Breast epithelium (tissue), 4 donors: ENCODE measurements around the gene SDK1. TPM values are rescaled to one million over a fixed set of nuclear protein-coding genes. Genes with fewer than 3 reads are reported as not detected.

Experiments
- DNase-seq, 2 donors: peaks; one replicate each; pipeline ENCODE4 v3.0.0-alpha.2; 2019; ENCODE audit warnings: low spot score in 2 of 2
- H3K27ac ChIP-seq, 2 donors: fragments of 200-600 bp; sonication (generic) in 1 of 2; one replicate each; pipeline ENCODE4 v1.5.1; 2016 to 2019; ENCODE audit warnings: mild to moderate bottlenecking in 1 of 2
- H3K27me3 ChIP-seq, 2 donors: fragments of 200-600 bp; sonication (generic) in 1 of 2; one replicate each; pipeline versions ENCODE4 v1.5.1 to v1.6.0; 2017 to 2019; ENCODE audit warnings: control low read depth in 1 of 2, mild to moderate bottlenecking in 1 of 2
- H3K36me3 ChIP-seq: fragments of 200-600 bp; one replicate; pipeline ENCODE4 v1.5.1; 2019
- H3K4me1 ChIP-seq, 2 donors: fragments of 200-600 bp; sonication (generic); one replicate each; pipeline ENCODE4 v1.5.1; 2016 to 2019; ENCODE audit warnings: control low read depth in 1 of 2
- H3K4me3 ChIP-seq, 3 donors: fragments of 200-600 bp; sonication (generic); 1 replicate in 2 of 3; 2 replicates in 1 of 3; pipeline ENCODE4 v1.5.1; 2016 to 2019; ENCODE audit warnings: mild to moderate bottlenecking in 3 of 3, moderate library complexity in 2 of 3
- H3K9me3 ChIP-seq, 2 donors: fragments of 200-600 bp; sonication (generic) in 1 of 2; one replicate each; pipeline ENCODE4 v1.5.1; 2016 to 2019; ENCODE audit warnings: control low read depth in 1 of 2
- POLR2A ChIP-seq: fragments of 450-650 bp; IDR thresholded peaks from one replicate; pipeline ENCODE4 v1.6.1; 2016; ENCODE audit warnings: antibody characterized with exemption, mild to moderate bottlenecking, moderate library complexity
- POLR2AphosphoS5 ChIP-seq, 3 donors: sonication (generic); formaldehyde crosslinking; IDR thresholded peaks; one replicate each; pipeline ENCODE4 v1.6.1; 2017; ENCODE audit warnings: antibody characterized with exemption in 3 of 3
- intact Hi-C: fragments of 100-400 bp; cut with DNase I; formaldehyde crosslinking; loops from one replicate; pipeline ENCODE4 v1.15.1; 2023; ENCODE audit warnings: low total_unique reads
- total RNA-seq, 3 donors: library from RNA; depleted of rRNA; stranded (reverse); fragments of >200 nt; gene quantifications; one replicate each; pipeline ENCODE4 v1.1.0, GENCODE V29; 2016
- TF ChIP-seq, protein P1 (sequence below), 3 donors: fragments of 450-650 bp; IDR thresholded peaks; one replicate each; pipeline ENCODE4 v1.5.1; 2016 to 2017; ENCODE audit warnings: antibody characterized with exemption in 3 of 3, mild to moderate bottlenecking in 3 of 3, moderate library complexity in 3 of 3

Gene SDK1
- total RNA-seq, 3 donors from 2014 or later: 3.7 to 18.2 (median 6.6) TPM

DNA sequence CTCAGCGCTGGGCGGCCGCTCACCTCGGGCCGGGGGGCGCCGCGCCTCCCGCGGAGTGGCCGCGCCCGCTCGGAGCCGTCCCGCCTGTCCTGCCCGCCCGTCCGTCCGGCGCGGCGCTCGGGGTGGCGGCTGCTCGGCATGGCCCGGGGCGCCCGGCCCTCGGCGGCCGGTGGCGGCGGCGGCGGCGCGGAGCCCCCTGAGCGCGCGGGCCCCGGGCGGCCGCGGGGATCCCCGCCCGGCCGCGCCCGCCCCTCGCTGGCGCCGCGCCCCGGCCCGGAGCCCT lies 338 bp downstream of the SDK1 start:
- intact Hi-C loops: no loop called here
- H3K27me3 ChIP-seq: no peaks in the 10 kb centered on the region
- H3K4me1 ChIP-seq: no peaks in the 10 kb centered on the region
- peak overlapping the region in 1 of 2 donors; percentile 64 for H3K27ac ChIP-seq
- TF ChIP-seq POLR2AphosphoS5 (IDR thresholded peaks at IDR 0.05): no peak
- TF ChIP-seq POLR2A: no peak
- TF ChIP-seq, protein P1, sequence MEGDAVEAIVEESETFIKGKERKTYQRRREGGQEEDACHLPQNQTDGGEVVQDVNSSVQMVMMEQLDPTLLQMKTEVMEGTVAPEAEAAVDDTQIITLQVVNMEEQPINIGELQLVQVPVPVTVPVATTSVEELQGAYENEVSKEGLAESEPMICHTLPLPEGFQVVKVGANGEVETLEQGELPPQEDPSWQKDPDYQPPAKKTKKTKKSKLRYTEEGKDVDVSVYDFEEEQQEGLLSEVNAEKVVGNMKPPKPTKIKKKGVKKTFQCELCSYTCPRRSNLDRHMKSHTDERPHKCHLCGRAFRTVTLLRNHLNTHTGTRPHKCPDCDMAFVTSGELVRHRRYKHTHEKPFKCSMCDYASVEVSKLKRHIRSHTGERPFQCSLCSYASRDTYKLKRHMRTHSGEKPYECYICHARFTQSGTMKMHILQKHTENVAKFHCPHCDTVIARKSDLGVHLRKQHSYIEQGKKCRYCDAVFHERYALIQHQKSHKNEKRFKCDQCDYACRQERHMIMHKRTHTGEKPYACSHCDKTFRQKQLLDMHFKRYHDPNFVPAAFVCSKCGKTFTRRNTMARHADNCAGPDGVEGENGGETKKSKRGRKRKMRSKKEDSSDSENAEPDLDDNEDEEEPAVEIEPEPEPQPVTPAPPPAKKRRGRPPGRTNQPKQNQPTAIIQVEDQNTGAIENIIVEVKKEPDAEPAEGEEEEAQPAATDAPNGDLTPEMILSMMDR (IDR thresholded peaks at IDR 0.05): no peak
- peak overlapping the region; percentile 64 to 84 (median 68) for H3K4me3 ChIP-seq
- no peak for DNase-seq
- no peaks in the 10 kb centered on the region for H3K9me3 ChIP-seq
- no peaks in the 10 kb centered on the region for H3K36me3 ChIP-seq

DNA sequence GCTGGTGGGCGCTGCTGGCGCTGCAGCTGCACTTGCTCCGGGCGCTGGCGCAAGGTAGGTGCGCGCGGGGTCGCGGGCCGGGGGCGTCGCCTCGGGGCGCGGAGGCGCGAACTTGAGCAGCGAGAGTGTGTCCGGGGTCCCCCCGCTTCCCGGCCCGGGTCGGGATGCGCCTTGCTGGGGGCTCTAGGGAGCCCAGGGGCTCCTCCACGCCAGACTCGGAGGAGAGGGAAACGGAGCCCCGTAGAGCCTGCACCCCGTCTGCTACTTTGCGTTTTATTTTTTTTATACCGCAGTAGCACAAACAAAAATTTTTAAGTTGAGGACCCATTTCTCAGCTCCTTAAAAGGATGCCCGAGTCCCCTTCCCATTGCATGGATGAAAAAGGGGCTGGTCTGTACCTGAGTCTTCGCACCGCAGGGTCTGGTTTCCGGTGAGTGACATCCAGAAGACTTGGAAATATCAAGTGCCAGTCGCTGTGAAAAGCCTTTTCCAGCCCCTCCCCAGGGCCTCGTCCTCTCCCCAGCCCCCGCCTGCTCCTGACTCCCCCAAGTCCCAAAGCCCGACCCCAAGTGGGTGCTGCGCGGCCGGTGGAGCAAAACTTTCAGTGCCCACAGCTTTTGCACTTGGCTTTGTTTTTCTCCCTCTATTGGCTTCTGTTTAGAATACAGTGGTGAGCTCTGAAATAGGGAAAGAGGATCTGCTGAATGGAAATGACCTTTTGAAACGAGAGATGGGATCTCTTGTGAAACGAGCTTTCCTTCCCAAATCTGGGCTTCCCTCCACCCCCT lies 973 bp downstream of the SDK1 start:
- H3K9me3 ChIP-seq: no peaks in the 10 kb centered on the region
- H3K36me3 ChIP-seq: no peaks in the 10 kb centered on the region
- TF ChIP-seq, protein P1 (IDR thresholded peaks at IDR 0.05): peak in 1 of 3 donors; percentile 14
- TF ChIP-seq POLR2AphosphoS5 (IDR thresholded peaks at IDR 0.05): no peak
- H3K27me3 ChIP-seq: no peaks in the 10 kb centered on the region
- H3K4me1 ChIP-seq: no peaks in the 10 kb centered on the region
- DNase-seq: no peak
- peak overlapping the region; percentile 1 to 43 for H3K27ac ChIP-seq
- intact Hi-C loops: no loop called here
- peak overlapping the region; percentile 64 to 84 (median 68) for H3K4me3 ChIP-seq

- no peaks in the 10 kb centered on the region for H3K4me1 ChIP-seq
- peak overlapping the region in 1 of 2 donors; percentile 43 for H3K27ac ChIP-seq
- H3K36me3 ChIP-seq: no peaks in the 10 kb centered on the region
- DNase-seq: no peak
- intact Hi-C loops: no loop called here
- TF ChIP-seq POLR2AphosphoS5 (IDR thresholded peaks at IDR 0.05) (no peak), POLR2A (no peak)
- TF ChIP-seq, protein P1 (IDR thresholded peaks at IDR 0.05): no peak
- no peaks in the 10 kb centered on the region for H3K27me3 ChIP-seq
- peak overlapping the region; percentile 64 to 84 (median 68) for H3K4me3 ChIP-seq
- no peaks in the 10 kb centered on the region for H3K9me3 ChIP-seq
These were observed 1.7 kb downstream of the SDK1 start for GRCh38 chr7:3302681-3303320.

- no peak overlapping the region for H3K27ac ChIP-seq
- TF ChIP-seq, protein P1 (IDR thresholded peaks at IDR 0.05): no peak
- TF ChIP-seq POLR2A (no peak), POLR2AphosphoS5 (IDR thresholded peaks at IDR 0.05) (no peak)
- no peaks in the 10 kb centered on the region for H3K36me3 ChIP-seq
- no peaks in the 10 kb centered on the region for H3K27me3 ChIP-seq
- H3K4me3 ChIP-seq: no peak overlapping the region
- no peaks in the 10 kb centered on the region for H3K9me3 ChIP-seq
- no peaks in the 10 kb centered on the region for H3K4me1 ChIP-seq
- intact Hi-C loops: no loop called here
- DNase-seq: no peak
These were observed 3.1 kb downstream of the SDK1 start for GRCh38 chr7:3304131-3304530.

GRCh38 chr7:3307435-3307834 lies 6.4 kb downstream of the SDK1 start:
- H3K27ac ChIP-seq: no peak overlapping the region

More at GRCh38 chr7:3307435-3307834, 6.4 kb downstream of the SDK1 start:
- Histone ChIP-seq H3K4me1 (no peaks in the 10 kb centered on the region), H3K27me3 (no peaks in the 10 kb centered on the region), H3K4me3 (no peak overlapping the region), H3K9me3 (no peaks in the 10 kb centered on the region), H3K36me3 (no peaks in the 10 kb centered on the region)
- intact Hi-C loops: no loop called here
- DNase-seq: no peak
- TF ChIP-seq, protein P1 (IDR thresholded peaks at IDR 0.05): no peak
- TF ChIP-seq POLR2A (no peak), POLR2AphosphoS5 (IDR thresholded peaks at IDR 0.05) (no peak)
